Calu3 (cell line): ENCODE results near the gene GPS1. TPM values are rescaled to one million over a fixed set of nuclear protein-coding genes. Genes with fewer than 3 reads are reported as not detected.
A peak's percentile ranks its signal among the peaks of the same experiment; 100 is the strongest.

ENCODE experiments used
- BruUV-seq: library from RNA; stranded (reverse); fragments of 400-500 nt; replicated peaks from 2 replicates; lab custom pipeline; 2021; lab: Mats Ljungman, UMichigan
- CTCF ChIA-PET: fragments of 300-600 bp; sonication (Branson Sonifier 250); formaldehyde crosslinking; loops from one replicate; lab custom pipeline; 2022; ENCODE audit warnings: antibody characterized with exemption; lab: Charles Lee
- DNase-seq: peaks from one replicate; pipeline ENCODE4 v3.0.0; 2022
- H3K27ac Mint-ChIP-seq: one replicate; pipeline ENCODE4 v1.8.0; 2022; ENCODE audit warnings: mixed read lengths; ENCODE audit not compliant: unreplicated experiment
- H3K27me3 Mint-ChIP-seq: one replicate; pipeline ENCODE4 v1.8.0; 2022; ENCODE audit warnings: mixed read lengths; ENCODE audit not compliant: unreplicated experiment
- H3K36me3 Mint-ChIP-seq: one replicate; pipeline ENCODE4 v1.8.0; 2022; ENCODE audit warnings: mild to moderate bottlenecking, moderate library complexity, mixed read lengths; ENCODE audit not compliant: insufficient read depth, unreplicated experiment
- H3K4me1 Mint-ChIP-seq: one replicate; pipeline ENCODE4 v1.8.0; 2022; ENCODE audit warnings: mild to moderate bottlenecking, low read depth, mixed read lengths; ENCODE audit not compliant: unreplicated experiment
- H3K4me3 Mint-ChIP-seq: one replicate; pipeline ENCODE4 v1.8.0; 2022; ENCODE audit warnings: mild to moderate bottlenecking, low read depth, moderate library complexity, mixed read lengths; ENCODE audit not compliant: unreplicated experiment
- H3K9me3 Mint-ChIP-seq: one replicate; pipeline ENCODE4 v1.8.0; 2022; ENCODE audit warnings: low read depth, mixed read lengths; ENCODE audit not compliant: unreplicated experiment
- intact Hi-C: fragments of 100-400 bp; cut with micrococcal nuclease; formaldehyde crosslinking; loops from one replicate; pipeline ENCODE4 v1.10.0; 2022; ENCODE audit not compliant: unreplicated experiment
- total RNA-seq: library from RNA; stranded (reverse); gene quantifications from 2 replicates; pipeline ENCODE4 v1.2.3, GENCODE V29; 2022
- TF ChIP-seq, protein P1 (sequence below): fragments of 200-600 bp; IDR thresholded peaks from one replicate; pipeline ENCODE4 v1.8.0; 2022; ENCODE audit warnings: antibody characterized with exemption; ENCODE audit not compliant: unreplicated experiment

GPS1 gene
- total RNA-seq, 1 experiment from 2014 or later, result 114 TPM

DNA sequence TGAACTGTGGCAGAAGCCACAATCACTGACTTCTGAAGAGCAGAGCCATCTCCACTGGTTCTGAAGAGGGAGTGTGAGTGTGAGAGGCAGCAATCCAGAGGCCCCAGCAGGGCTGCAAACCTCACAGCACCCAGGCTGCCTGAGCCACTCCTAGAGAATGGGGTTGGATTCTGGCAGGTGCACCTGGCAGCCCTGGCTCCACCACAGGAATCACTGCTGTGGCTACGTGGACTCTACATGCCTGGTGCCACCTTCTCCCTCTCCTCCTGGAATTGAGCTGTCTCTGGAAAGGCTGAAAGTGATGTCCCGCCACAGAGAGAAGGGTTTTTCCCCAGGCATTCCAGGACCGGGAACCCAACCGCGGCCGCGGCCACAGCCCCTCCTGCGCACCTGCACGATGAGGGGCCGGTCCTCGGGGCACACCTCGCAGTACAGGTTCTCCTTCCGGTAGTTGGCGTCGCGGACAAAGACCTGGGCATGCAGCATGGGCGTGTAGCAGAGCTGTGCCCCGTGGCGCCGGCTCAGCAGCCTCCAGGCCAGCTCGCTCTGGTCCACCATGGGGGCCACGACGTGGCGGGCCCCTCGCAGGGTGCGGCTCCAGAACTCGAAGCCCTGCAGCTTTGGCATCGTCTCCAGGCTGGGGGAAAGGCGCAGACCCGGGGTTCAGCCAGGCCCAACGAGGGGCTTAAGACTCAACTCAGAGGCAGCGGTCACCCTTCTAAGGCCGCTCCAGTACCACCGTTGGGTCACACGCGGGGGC lies 12.9 kb downstream of the GPS1 start:
- H3K27ac Mint-ChIP-seq, result peak overlapping the region; percentile 20
- intact Hi-C loops, result no loop called here
- CTCF ChIA-PET, result interaction anchor here (0.7 to 1.0 kb wide), 2 partner anchors 27 to 90 kb away, joined by 3 to 4 read pairs; partner anchors contain the start of gene DCXR
- peak; percentile 56 for DNase-seq
- peak overlapping the region; percentile 74 for H3K4me3 Mint-ChIP-seq
- peaks cover 44% of the 10 kb centered on the region for H3K36me3 Mint-ChIP-seq
- BruUV-seq, result TSS peak; percentile 57
- H3K4me1 Mint-ChIP-seq, result no peaks in the 10 kb centered on the region
- H3K27me3 Mint-ChIP-seq, result no peaks in the 10 kb centered on the region
- no peaks in the 10 kb centered on the region for H3K9me3 Mint-ChIP-seq
- TF ChIP-seq, protein P1, sequence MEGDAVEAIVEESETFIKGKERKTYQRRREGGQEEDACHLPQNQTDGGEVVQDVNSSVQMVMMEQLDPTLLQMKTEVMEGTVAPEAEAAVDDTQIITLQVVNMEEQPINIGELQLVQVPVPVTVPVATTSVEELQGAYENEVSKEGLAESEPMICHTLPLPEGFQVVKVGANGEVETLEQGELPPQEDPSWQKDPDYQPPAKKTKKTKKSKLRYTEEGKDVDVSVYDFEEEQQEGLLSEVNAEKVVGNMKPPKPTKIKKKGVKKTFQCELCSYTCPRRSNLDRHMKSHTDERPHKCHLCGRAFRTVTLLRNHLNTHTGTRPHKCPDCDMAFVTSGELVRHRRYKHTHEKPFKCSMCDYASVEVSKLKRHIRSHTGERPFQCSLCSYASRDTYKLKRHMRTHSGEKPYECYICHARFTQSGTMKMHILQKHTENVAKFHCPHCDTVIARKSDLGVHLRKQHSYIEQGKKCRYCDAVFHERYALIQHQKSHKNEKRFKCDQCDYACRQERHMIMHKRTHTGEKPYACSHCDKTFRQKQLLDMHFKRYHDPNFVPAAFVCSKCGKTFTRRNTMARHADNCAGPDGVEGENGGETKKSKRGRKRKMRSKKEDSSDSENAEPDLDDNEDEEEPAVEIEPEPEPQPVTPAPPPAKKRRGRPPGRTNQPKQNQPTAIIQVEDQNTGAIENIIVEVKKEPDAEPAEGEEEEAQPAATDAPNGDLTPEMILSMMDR, result no peak

DNA sequence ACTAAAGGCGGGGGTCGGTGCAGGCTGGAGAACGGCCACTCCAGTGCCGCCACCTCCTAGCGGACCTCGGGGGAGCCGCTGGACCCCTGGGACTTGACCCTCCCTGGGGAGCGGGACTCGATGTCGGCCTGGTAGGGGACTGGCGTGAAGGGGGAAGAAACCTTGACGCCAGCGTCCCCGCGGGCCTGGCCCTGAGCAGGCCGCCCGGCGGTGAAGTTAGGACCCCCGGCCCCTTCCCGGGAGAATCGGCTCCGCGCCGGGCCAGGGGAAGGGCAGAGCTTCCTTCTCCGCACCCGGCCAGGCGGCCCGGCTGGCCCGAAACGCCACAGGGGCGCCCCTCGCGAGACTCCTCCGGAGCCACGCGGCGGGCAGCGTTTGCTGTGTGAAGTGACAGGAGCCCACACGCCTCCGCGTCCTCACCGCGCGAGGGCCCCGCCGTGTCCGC lies 13.5 kb downstream of the GPS1 start:
- H3K4me3 Mint-ChIP-seq, result peak overlapping the region; percentile 74
- H3K36me3 Mint-ChIP-seq, result peaks cover 41% of the 10 kb centered on the region
- no peaks in the 10 kb centered on the region for H3K27me3 Mint-ChIP-seq
- no peak for DNase-seq
- TF ChIP-seq, protein P1, result no peak
- H3K4me1 Mint-ChIP-seq, result no peaks in the 10 kb centered on the region
- intact Hi-C loops, result no loop called here
- no TSS peak for BruUV-seq
- H3K9me3 Mint-ChIP-seq, result no peaks in the 10 kb centered on the region
- CTCF ChIA-PET, result interaction anchor here (0.6 to 1.0 kb wide), 3 partner anchors 28 to 178 kb away, joined by 3 to 4 read pairs (median 3); partner anchors contain the start of gene DCXR
- H3K27ac Mint-ChIP-seq, result no peak overlapping the region

DNA sequence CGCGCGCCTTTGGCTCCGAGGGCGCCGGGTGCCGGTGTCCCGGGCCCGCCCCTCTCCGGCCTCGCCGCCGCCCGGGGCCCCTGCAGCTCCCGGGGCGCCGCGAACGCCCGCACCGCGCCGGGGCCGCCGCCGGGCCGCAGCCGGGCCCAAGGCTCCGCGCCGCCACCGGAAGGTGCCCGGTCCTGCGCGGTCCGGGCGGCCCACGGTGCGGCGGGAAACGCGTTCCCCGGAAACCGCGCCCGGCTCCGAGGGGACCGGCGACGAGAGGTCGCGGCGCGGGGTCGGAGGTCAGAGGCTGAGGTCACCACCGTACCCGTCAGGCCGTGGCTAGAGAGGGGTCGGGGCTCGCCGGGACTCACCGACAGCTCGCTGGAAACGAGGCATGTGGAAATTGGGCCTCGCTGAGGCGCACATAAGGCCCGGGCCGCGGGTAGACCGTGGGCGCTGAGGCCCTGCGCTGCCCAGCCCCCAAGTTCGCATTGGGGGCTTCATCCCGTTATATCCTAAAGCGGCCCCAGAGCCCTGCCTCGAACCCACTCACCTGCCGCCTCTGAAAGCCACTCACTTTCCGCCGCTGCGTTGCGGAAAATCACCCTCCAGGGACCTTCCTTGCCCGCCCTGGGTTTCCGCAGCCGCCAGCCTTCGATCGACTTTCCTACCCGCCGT lies 14.1 kb downstream of the GPS1 start, which contains the start of gene DUS1L:
Gene DUS1L (minus strand): TSS at position 167 of the 666 bp plus-strand sequence. CDS start 745 bp downstream, outside the sequence.
- no TSS peak for BruUV-seq
- H3K9me3 Mint-ChIP-seq, result no peaks in the 10 kb centered on the region
- H3K4me1 Mint-ChIP-seq, result no peaks in the 10 kb centered on the region
- CTCF ChIA-PET, result interaction anchor here (0.6 kb wide), 1 partner anchor 178 kb away, joined by 3 read pairs; no protein-coding TSS in a partner anchor
- peaks cover 35% of the 10 kb centered on the region for H3K36me3 Mint-ChIP-seq
- H3K27ac Mint-ChIP-seq, result peak within 1 kb of the TSS; percentile 56
- no peaks in the 10 kb centered on the region for H3K27me3 Mint-ChIP-seq
- TF ChIP-seq, protein P1, result no peak
- H3K4me3 Mint-ChIP-seq, result peak within 1 kb of the TSS; percentile 74
- peak; percentile 71 for DNase-seq
- intact Hi-C loops, result no loop called here

DNA sequence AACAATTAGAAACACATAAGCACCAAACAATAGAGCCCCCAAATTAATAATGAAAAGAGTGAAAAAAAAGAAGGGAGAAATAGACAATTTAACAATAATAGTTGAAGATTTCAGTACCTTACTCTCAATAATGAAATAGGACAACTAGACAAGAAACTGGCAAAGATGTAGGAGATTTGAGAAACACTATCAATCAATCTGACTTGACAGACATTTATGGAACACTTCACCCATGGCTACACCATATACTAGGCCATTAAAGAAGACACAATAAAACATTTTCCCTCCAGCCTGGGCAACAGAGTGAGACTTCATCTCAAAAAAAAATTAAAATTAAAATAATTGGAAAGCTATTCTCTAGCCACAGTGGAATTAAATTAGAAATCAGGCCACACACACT lies 18.9 kb downstream of the GPS1 start:
- no peaks in the 10 kb centered on the region for H3K27me3 Mint-ChIP-seq
- BruUV-seq, result no TSS peak
- CTCF ChIA-PET, result no interaction called here
- no peaks in the 10 kb centered on the region for H3K9me3 Mint-ChIP-seq
- H3K4me1 Mint-ChIP-seq, result no peaks in the 10 kb centered on the region
- H3K4me3 Mint-ChIP-seq, result no peak overlapping the region
- peaks cover 20% of the 10 kb centered on the region for H3K36me3 Mint-ChIP-seq
- TF ChIP-seq, protein P1, result no peak
- no peak for DNase-seq
- H3K27ac Mint-ChIP-seq, result no peak overlapping the region
- intact Hi-C loops, result no loop called here
